NCI-H2107 treated with DMSO at 0.1 percent for 48 hours (cell line): ENCODE measurements around the gene ITGBL1.
"Not testable (repeated sequence)": the region's sequence is repeated elsewhere in the genome, so short reads cannot be mapped to it uniquely, and the experiment has no call there.

Experiments used
- DNase-seq: peaks from one replicate; lab custom pipeline; 2025; ENCODE audit not compliant: unreplicated experiment; lab: John Stamatoyannopoulos, UW

The ITGBL1 gene

GRCh38 chr13:101511766-101512165 lies 59.3 kb downstream of the ITGBL1 start:
- no peak for DNase-seq

DNA sequence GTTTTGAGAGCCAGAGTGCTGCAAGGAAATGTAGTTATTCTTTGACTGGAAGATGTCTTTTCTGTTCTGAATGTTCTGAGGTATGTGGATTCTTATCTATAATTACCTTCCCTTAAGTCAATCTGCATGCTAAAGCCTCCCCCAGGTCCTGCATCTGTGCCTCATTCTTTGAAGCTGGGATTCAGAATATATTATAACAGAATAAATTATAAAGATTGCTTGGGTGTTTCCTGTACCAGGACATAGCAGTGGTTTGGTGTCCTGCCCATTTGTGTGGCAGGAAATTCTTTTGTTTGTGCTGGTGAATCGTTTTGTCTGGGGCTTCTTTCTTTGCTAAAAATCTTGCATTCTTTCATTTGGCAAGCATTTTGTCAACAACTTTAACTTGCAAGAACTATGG lies 60.2 kb downstream of the ITGBL1 start:
- no peak for DNase-seq

- DNase-seq, result no peak
Observed at GRCh38 chr13:101514100-101514499, 61.6 kb downstream of the ITGBL1 start.

- peak; percentile 48 for DNase-seq
Observed at GRCh38 chr13:101514695-101515275, 62.3 kb downstream of the ITGBL1 start.

GRCh38 chr13:101515504-101515903 lies 63.0 kb downstream of the ITGBL1 start:
- no peak for DNase-seq

GRCh38 chr13:101516262-101516661 lies 63.8 kb downstream of the ITGBL1 start:
- no peak for DNase-seq

DNA sequence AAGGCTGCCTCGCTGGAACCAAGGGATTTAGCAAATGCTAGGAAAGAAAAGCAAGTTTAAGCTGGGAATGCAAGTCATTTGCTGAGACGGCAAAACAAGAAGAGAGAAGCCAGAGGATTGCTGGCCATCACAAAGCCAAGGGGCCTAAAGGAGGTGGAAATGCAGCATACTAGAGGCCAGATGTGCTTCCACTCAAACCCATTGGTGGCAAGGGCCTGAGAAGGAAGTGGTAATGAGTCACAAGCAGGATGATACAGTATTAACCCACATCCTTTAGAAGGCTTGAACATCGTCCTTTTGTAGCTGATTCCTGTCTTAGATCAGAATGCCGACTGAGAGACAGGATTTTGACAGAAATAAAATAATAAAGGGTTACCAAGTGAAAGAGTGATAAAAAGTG lies 68.2 kb downstream of the ITGBL1 start:
- DNase-seq, result no peak

- DNase-seq, result no peak
Observed at GRCh38 chr13:101521371-101521770, 68.9 kb downstream of the ITGBL1 start.

- DNase-seq, result no peak
Observed at GRCh38 chr13:101522607-101523006, 70.1 kb downstream of the ITGBL1 start.

GRCh38 chr13:101523154-101524131 lies 71.0 kb downstream of the ITGBL1 start:
- no peak for DNase-seq

GRCh38 chr13:101527130-101527529 lies 74.7 kb downstream of the ITGBL1 start:
- no peak for DNase-seq

- peak; percentile 14 for DNase-seq
Observed at GRCh38 chr13:101529422-101529821, 76.9 kb downstream of the ITGBL1 start.

- no peak for DNase-seq
Observed at GRCh38 chr13:101530293-101530692, 77.8 kb downstream of the ITGBL1 start.

DNA sequence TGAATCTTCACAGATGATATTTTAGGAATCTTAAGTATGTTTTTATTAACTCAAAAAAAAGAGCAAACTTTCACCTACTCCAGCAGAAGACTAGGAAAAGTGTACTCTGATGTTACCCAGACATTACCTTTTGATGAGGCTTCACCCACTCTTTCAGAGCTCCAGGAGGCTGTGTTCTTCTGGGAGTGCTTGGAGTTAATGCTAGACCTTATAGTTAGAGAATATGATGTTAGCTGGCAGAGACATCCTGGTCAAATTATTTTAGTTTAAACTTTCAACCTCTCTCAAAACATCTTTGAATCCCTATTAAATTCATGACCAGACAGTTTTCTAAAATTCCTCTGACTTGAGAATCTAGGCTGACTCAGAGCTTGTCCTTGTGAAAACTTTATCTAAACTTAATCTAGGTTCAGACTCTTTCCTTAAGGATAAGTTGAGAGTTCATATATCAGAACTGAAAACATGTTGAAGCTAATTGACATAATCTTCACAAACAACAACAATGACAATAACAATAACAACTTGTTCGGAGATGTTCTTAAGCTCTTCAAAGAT lies 82.8 kb downstream of the ITGBL1 start:
- no peak for DNase-seq

DNA sequence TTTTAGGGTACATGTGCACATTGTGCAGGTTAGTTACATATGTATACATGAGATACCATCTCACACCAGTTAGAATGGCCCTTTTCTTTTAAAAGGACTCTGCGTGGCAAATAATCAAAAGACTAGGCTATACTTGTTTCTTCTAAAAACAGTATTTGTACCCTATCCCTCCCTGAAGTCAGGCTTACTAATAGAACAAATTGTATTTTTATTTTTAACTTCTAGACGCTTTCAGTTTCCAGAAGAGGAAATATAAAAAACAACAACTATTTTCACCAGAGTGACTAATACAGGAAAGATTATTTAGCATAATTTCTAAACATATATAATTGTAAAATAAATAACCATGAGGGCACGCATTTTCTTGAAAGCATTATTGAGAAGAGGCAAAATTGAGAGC lies 83.6 kb downstream of the ITGBL1 start:
- no peak for DNase-seq

DNA sequence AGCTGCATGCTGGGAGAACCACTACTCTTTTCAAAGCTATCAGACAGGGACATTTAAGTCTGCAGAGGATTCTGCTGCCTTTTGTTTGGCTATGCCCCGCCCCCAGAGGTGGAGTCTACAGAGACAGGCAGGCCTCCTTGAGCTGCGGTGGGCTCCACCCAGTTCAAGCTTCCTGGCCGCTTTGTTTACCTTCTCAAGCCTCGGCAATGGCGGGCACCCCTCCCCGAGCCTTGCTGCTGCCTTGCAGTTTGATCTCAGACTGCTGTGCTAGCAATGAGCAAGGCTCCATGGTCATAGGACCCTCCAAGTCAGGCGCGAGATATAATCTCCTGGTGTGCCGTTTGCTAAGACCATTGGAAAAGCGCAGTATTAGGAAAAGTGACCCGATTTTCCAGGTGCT lies 92.1 kb downstream of the ITGBL1 start:
- DNase-seq, result not testable (repeated sequence)

DNA sequence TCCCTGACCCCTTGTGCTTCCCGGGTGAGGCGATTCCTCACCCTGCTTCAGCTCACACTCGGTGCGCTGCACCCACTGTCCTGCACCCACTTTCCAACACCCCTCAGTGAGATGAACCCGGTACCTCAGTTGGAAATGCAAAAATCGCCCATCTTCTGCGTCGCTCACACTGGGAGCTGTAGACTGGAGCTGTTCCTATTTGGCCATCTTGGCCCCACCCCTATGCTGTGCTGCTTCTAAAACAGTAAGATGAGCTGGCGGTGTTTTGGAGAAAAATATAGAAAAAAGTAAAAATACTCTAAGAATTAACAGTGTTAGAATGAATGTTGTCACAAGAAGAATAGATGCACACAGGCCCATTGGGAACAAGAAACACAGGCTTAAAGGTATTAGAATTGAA lies 92.5 kb downstream of the ITGBL1 start:
- no peak for DNase-seq

GRCh38 chr13:101545521-101545920 lies 93.0 kb downstream of the ITGBL1 start:
- DNase-seq, result no peak

DNA sequence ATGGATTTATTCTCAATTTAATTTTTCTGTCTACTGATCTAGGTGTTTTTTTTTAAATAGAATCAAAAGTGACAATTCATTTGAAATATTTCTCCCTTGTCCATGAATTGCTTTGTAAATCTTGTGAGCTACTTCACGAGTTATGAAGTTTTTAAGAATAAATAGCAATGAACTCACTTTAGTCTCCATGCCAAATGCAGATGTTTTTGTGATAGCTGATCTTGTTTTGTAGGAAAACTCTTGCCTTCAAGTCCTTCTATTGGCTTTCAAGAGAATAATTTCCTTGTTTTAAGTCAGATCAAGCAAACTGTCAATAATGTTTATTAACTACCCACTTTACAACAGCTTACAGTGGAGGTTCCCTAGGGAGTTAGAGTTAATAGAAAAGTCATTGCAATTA lies 99.8 kb downstream of the ITGBL1 start:
- no peak for DNase-seq

- DNase-seq, result no peak
Observed at GRCh38 chr13:101552786-101553185, 100.3 kb downstream of the ITGBL1 start.

DNA sequence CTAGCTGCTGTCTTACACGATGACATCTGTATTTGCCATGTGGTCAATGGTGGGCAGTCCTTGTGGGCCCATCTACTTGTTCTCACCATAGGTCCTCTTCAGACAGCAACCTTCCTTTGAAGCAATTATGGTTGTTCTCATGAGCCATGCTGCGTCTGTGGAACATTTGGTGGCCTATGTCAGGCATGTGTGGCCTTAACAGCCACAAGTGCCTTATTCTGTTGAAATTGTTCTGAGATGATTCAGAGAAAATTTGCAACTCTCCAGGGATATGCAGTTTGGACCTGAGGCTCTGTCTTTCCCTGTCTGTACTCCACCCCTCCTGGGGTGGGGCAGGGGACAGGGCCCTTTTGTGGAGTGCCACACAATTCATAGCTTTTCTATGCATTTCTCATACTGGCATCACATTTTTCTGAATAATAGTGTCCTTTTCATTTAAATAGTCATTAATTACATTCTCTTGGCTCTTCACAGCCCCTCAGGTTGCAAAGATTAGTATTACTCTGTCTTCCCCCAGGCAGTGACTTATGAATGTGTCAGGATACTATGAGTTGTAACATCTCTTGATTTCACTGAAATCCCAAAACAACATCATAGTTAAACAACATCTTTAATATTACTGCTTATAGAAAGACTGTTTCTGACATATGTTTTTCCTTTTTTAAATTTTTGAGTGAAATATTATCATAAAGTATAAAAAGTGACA lies 102.1 kb downstream of the ITGBL1 start:
- DNase-seq, result no peak
